PFSK-1 (cell line): ENCODE results near the gene STK25.

Source experiments
- FOXP2 ChIP-seq: optimal IDR thresholded peaks from 2 replicates; pipeline ENCODE3; 2011; ENCODE audit warnings: borderline replicate concordance, control low read depth, inconsistent platforms; ENCODE audit not compliant: insufficient read depth; ENCODE audit errors: extremely low read length, extremely low read depth
- POLR2AphosphoS5 ChIP-seq: IDR thresholded peaks from 2 replicates; pipeline ENCODE4 v1.6.1; 2012; ENCODE audit warnings: low read depth, mild to moderate bottlenecking, control low read depth, low read length, moderate library complexity
- REST ChIP-seq, 2 experiments: IDR thresholded peaks; 2 replicates each; pipeline versions ENCODE4 v1.6.1 to v1.8.0; 2011 to 2012; ENCODE audit warnings: low read depth in 2 of 2, low read length in 2 of 2, control low read depth in 1 of 2, inconsistent platforms in 1 of 2, mild to moderate bottlenecking in 1 of 2, moderate library complexity in 1 of 2; ENCODE audit not compliant: insufficient read depth in 1 of 2
- SIN3A ChIP-seq: IDR thresholded peaks from 2 replicates; pipeline ENCODE4 v1.6.1; 2012; ENCODE audit warnings: mild to moderate bottlenecking, low read length, moderate library complexity, borderline replicate concordance; ENCODE audit not compliant: insufficient read depth
- TAF1 ChIP-seq: IDR thresholded peaks from 2 replicates; pipeline ENCODE4 v1.6.1; 2012; ENCODE audit warnings: low read length, control low read depth, borderline replicate concordance; ENCODE audit not compliant: insufficient read depth

Gene STK25

GRCh38 chr2:241491549-241492173 is 16.7 kb downstream of the STK25 start:
- no peak for TF ChIP-seq FOXP2
- TF ChIP-seq POLR2AphosphoS5 = no peak
- TF ChIP-seq SIN3A = no peak
- TF ChIP-seq TAF1 = no peak
- no peak for TF ChIP-seq REST (IDR thresholded peaks at IDR 0.05; ENCODE audit: insufficient read depth in 1 of 2, low read depth in 2 of 2, low read length in 2 of 2)

DNA sequence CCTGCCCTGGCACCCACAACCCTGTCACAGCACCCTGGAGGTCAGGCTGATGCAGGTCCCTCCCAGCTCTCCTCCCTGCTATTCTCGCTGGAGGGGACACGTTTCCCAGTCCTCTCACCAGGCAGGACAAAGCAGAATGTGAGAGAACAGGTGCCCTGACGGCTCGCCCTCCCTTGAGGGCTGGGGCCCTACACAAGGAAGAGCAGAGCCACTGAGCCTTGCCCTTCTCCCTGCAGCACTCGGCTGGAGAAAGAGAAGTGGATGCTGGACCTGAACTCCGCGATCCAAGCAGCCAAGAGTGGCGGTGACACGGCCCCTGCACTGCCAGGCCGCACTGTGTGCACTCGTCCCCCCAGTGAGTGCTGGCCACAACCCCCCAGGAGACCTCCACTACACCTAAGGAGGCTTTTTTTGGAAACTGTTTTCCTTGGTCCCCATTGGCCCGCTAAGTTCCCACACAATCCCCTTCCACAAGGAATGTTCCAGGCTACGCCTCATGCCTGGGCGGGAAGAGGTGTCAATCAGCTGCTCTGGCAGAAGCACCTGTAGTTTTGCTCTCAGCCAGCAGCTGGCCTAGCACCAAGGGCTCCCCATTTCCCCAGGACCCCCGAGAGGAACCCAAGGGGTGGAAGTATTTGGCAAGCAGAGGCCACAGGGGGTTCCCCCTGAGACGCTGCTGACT is 17.4 kb downstream of the STK25 start:
- no peak for TF ChIP-seq TAF1
- TF ChIP-seq POLR2AphosphoS5 = 0 out of 2 replicates have a peak, but pooled peaks have one; percentile 16
- no peak for TF ChIP-seq FOXP2

GRCh38 chr2:241489733-241490680 is 18.4 kb downstream of the STK25 start:
- TF ChIP-seq POLR2AphosphoS5 (no peak), FOXP2 (no peak), REST (IDR thresholded peaks at IDR 0.05; ENCODE audit: insufficient read depth in 1 of 2, low read depth in 2 of 2, low read length in 2 of 2) (no peak), TAF1 (no peak), SIN3A (no peak)

DNA sequence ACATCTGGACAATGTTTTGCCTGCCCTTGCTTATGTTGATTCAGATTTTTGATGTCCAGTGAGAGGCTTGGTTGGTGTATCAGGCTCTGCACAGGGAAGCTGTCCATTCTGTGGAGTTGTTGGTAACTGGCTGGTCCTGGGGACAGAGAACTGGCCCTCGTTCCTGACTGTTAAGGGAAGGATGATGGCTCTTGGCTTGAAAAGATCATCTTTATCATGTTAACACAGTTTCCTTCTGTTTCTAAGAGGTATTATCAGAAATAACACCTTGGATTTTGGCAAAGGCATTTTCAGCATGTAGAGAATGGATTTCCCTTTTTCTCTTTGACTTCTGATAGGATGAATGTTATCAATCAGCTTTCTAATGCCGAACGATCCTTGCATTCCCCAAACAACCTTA is 19.3 kb downstream of the STK25 start:
- TF ChIP-seq TAF1 (no peak), SIN3A (no peak), FOXP2 (no peak), POLR2AphosphoS5 (no peak), REST (IDR thresholded peaks at IDR 0.05; ENCODE audit: insufficient read depth in 1 of 2, low read depth in 2 of 2, low read length in 2 of 2) (no peak)

DNA sequence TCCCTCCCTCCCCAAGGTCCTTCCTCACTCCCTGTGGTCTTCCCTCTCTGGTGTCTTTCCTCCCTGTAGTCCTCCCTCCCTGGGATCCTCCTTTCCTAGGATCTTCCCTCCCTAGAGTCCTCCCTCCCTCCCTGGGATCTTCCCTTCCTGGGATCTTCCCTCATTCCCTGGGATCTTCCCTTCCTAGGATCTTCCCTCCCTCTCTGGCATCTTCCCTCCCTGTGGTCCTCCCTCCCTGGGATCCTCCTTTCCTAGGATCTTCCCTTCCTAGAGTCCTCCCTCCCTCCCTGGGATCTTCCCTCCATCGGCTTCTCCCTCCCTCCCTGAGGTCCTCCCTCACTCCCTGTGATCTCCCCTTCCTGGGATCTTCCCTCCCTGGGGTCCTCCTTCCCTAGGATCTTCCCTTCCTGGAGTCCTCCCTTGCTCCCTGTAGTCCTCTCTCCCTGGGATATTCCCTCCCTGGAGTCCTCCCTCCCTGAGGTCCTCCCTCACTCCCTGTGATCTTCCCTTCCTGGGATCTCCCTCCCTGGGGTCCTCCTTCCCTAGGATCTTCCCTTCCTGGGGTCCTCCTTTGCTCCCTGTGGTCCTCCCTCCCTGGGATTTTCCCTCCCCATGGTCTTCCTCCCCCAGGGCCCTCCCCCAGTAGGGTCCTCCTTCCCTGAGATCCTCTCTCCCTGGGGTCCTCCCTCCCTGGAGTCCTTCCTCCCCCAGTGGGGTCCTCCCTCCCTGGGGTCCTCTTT is 23.0 kb downstream of the STK25 start:
- TF ChIP-seq SIN3A (no peak), FOXP2 (no peak), POLR2AphosphoS5 (no peak), REST (IDR thresholded peaks at IDR 0.05; ENCODE audit: insufficient read depth in 1 of 2, low read depth in 2 of 2, low read length in 2 of 2) (no peak), TAF1 (no peak)
